H1 (cell line): ENCODE measurements around the gene SERPINA10. TPM values are rescaled to one million over a fixed set of nuclear protein-coding genes. Genes with fewer than 3 reads are reported as not detected.

ENCODE experiments used
- SUZ12 ChIP-seq: fragments of 200-600 bp; sonication (generic); IDR thresholded peaks from 2 replicates; pipeline ENCODE4 v1.6.1; 2012; ENCODE audit warnings: mild to moderate bottlenecking, inconsistent platforms, low read length, moderate library complexity, mixed read lengths
- polyA plus RNA-seq, 7 experiments: library from polyadenylated mRNA; depleted of rRNA in 3 of 7; stranded (reverse) in 5 of 7; unstranded in 2 of 7; fragments of >200 nt in 5 of 7; fragments of 200-250 nt in 2 of 7; gene quantifications; 1 replicate in 5 of 7; 2 replicates in 1 of 7; 4 replicates in 1 of 7; pipeline versions ENCODE4 v1.2.1 to v1.2.3, GENCODE V29; 2011 to 2013; ENCODE audit warnings: missing spikeins in 2 of 7, mixed read lengths in 2 of 7
- total RNA-seq: library from RNA; stranded (reverse); fragmentation: NEBNext Ultra II Directional; extraction: Animal tissue kit (Norgen Biotek cat#: 25700); gene quantifications from 2 replicates; pipeline ENCODE4 v1.2.1, GENCODE V29; 2021
- TF ChIP-seq, protein P1 (sequence below): fragments of 300-600 bp; sonication (generic); IDR thresholded peaks from 2 replicates; pipeline ENCODE4 v1.7.1; 2012; ENCODE audit warnings: low read length, moderate library complexity, mild to moderate bottlenecking, inconsistent platforms; ENCODE audit not compliant: insufficient replicate concordance
- TF ChIP-seq, protein P2 (sequence below): IDR thresholded peaks from 2 replicates; pipeline ENCODE4 v1.6.1; 2012; ENCODE audit warnings: inconsistent platforms

SERPINA10 gene
- total and polyA plus RNA-seq, 2 of the 8 experiments (the other 6 are each of a cell fraction or from before 2014, with no cell fraction given), result not detected

DNA sequence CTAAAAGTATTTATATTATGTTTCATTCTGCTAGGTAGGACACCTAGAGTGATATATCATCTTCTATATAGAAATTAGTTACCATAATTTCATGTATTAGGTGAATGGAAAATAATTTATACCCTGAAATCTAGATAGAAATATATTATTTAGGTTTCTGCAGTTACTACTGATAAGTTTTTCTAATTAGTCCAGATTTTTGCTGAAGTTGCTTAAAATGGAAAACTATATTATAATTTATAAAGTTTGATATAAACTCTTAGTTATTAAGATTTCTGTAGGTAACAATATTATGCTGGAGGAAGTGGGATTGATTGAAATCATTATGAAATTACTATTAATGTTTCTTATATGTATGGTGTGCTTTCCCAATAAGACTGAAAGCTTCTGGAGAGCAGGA is 56.0 kb downstream of the SERPINA10 start (continued):
- TF ChIP-seq, protein P1, sequence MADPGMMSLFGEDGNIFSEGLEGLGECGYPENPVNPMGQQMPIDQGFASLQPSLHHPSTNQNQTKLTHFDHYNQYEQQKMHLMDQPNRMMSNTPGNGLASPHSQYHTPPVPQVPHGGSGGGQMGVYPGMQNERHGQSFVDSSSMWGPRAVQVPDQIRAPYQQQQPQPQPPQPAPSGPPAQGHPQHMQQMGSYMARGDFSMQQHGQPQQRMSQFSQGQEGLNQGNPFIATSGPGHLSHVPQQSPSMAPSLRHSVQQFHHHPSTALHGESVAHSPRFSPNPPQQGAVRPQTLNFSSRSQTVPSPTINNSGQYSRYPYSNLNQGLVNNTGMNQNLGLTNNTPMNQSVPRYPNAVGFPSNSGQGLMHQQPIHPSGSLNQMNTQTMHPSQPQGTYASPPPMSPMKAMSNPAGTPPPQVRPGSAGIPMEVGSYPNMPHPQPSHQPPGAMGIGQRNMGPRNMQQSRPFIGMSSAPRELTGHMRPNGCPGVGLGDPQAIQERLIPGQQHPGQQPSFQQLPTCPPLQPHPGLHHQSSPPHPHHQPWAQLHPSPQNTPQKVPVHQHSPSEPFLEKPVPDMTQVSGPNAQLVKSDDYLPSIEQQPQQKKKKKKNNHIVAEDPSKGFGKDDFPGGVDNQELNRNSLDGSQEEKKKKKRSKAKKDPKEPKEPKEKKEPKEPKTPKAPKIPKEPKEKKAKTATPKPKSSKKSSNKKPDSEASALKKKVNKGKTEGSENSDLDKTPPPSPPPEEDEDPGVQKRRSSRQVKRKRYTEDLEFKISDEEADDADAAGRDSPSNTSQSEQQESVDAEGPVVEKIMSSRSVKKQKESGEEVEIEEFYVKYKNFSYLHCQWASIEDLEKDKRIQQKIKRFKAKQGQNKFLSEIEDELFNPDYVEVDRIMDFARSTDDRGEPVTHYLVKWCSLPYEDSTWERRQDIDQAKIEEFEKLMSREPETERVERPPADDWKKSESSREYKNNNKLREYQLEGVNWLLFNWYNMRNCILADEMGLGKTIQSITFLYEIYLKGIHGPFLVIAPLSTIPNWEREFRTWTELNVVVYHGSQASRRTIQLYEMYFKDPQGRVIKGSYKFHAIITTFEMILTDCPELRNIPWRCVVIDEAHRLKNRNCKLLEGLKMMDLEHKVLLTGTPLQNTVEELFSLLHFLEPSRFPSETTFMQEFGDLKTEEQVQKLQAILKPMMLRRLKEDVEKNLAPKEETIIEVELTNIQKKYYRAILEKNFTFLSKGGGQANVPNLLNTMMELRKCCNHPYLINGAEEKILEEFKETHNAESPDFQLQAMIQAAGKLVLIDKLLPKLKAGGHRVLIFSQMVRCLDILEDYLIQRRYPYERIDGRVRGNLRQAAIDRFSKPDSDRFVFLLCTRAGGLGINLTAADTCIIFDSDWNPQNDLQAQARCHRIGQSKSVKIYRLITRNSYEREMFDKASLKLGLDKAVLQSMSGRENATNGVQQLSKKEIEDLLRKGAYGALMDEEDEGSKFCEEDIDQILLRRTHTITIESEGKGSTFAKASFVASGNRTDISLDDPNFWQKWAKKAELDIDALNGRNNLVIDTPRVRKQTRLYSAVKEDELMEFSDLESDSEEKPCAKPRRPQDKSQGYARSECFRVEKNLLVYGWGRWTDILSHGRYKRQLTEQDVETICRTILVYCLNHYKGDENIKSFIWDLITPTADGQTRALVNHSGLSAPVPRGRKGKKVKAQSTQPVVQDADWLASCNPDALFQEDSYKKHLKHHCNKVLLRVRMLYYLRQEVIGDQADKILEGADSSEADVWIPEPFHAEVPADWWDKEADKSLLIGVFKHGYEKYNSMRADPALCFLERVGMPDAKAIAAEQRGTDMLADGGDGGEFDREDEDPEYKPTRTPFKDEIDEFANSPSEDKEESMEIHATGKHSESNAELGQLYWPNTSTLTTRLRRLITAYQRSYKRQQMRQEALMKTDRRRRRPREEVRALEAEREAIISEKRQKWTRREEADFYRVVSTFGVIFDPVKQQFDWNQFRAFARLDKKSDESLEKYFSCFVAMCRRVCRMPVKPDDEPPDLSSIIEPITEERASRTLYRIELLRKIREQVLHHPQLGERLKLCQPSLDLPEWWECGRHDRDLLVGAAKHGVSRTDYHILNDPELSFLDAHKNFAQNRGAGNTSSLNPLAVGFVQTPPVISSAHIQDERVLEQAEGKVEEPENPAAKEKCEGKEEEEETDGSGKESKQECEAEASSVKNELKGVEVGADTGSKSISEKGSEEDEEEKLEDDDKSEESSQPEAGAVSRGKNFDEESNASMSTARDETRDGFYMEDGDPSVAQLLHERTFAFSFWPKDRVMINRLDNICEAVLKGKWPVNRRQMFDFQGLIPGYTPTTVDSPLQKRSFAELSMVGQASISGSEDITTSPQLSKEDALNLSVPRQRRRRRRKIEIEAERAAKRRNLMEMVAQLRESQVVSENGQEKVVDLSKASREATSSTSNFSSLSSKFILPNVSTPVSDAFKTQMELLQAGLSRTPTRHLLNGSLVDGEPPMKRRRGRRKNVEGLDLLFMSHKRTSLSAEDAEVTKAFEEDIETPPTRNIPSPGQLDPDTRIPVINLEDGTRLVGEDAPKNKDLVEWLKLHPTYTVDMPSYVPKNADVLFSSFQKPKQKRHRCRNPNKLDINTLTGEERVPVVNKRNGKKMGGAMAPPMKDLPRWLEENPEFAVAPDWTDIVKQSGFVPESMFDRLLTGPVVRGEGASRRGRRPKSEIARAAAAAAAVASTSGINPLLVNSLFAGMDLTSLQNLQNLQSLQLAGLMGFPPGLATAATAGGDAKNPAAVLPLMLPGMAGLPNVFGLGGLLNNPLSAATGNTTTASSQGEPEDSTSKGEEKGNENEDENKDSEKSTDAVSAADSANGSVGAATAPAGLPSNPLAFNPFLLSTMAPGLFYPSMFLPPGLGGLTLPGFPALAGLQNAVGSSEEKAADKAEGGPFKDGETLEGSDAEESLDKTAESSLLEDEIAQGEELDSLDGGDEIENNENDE, result no peak
- TF ChIP-seq, protein P2, sequence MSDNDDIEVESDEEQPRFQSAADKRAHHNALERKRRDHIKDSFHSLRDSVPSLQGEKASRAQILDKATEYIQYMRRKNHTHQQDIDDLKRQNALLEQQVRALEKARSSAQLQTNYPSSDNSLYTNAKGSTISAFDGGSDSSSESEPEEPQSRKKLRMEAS, result no peak
- TF ChIP-seq SUZ12, result no peak
